K562 (cell line): ENCODE results near the gene TXLNA. TPM values are rescaled to one million over a fixed set of nuclear protein-coding genes. Genes with fewer than 3 reads are reported as not detected.

Experiments used
- BCOR ChIP-seq: fragments of 450-650 bp; IDR thresholded peaks from 2 replicates; pipeline ENCODE4 v1.6.1; 2016
- BDP1 ChIP-seq: IDR thresholded peaks from 3 replicates; pipeline ENCODE4 v1.6.1; 2011; ENCODE audit not compliant: insufficient read length, insufficient read depth
- FOXJ2 ChIP-seq: fragments of 200-800 bp; sonication (Bioruptor generic); IDR thresholded peaks from 2 replicates; pipeline ENCODE4 v1.6.1; 2016; ENCODE audit warnings: missing genetic modification characterization, missing compliant biosample characterization
- RBM14 ChIP-seq: fragments of 200-400 bp; formaldehyde crosslinking; IDR thresholded peaks from 2 replicates; pipeline ENCODE4 v1.6.1; 2018; ENCODE audit warnings: low read depth, mild to moderate bottlenecking, low read length, moderate library complexity, borderline replicate concordance; ENCODE audit not compliant: insufficient read depth
- SETDB1 ChIP-seq: IDR thresholded peaks from one replicate; pipeline ENCODE4 v1.6.1; 2012; ENCODE audit warnings: low read length, control low read depth, inconsistent platforms
- STAT6 ChIP-seq: sonication (generic); formaldehyde crosslinking; IDR thresholded peaks from 2 replicates; pipeline ENCODE4 v1.8.1; 2023; ENCODE audit warnings: mild to moderate bottlenecking, missing genetic modification reagents
- THAP12 ChIP-seq: fragments of 250-450 bp; sonication (Bioruptor Pico); IDR thresholded peaks from 2 replicates; pipeline ENCODE4 v1.9.0; 2021; ENCODE audit warnings: mild to moderate bottlenecking, inconsistent platforms
- ZNF140 ChIP-seq: fragments of 250-450 bp; sonication (Bioruptor Pico); IDR thresholded peaks from 2 replicates; pipeline ENCODE4 v1.8.0; 2021; ENCODE audit warnings: moderate library complexity, mild to moderate bottlenecking, inconsistent platforms
- ZNF263 ChIP-seq: sonication (generic); formaldehyde crosslinking; IDR thresholded peaks from 2 replicates; pipeline ENCODE4 v1.8.0; 2022; ENCODE audit warnings: mild to moderate bottlenecking, missing genetic modification reagents, borderline replicate concordance
- ZNF311 ChIP-seq: fragments of 250-450 bp; sonication (Bioruptor Pico); IDR thresholded peaks from 2 replicates; pipeline ENCODE4 v1.4.0; 2020; ENCODE audit warnings: mild to moderate bottlenecking, moderate library complexity
- ZNF586 ChIP-seq: fragments of 450-650 bp; formaldehyde crosslinking; conservative IDR thresholded peaks from 2 replicates; pipeline ENCODE4 v1.4.0; 2020; ENCODE audit warnings: mild to moderate bottlenecking, moderate library complexity
- polyA plus RNA-seq, 8 experiments: library from polyadenylated mRNA; depleted of rRNA in 4 of 8; stranded (reverse) in 5 of 8; unstranded in 3 of 8; fragments of >200 nt; fragmentation: Nextera tagmentation in 2 of 8; fragmentation: Illumina TruSeq in 1 of 8; extraction: Ambion mirVana in 2 of 8; extraction: Trizol in 1 of 8; gene quantifications; 2 replicates each; pipeline versions ENCODE4 v1.2.1 to v1.2.3, GENCODE V29; 2011 to 2014; ENCODE audit warnings: inconsistent platforms in 1 of 8, missing spikeins in 1 of 8
- total RNA-seq, 7 experiments: library from RNA; depleted of rRNA in 6 of 7; stranded (reverse); fragments of >200 nt in 6 of 7; fragmentation: Illumina TruSeq in 2 of 7; extraction: Trizol in 2 of 7; gene quantifications; 2 replicates each; pipeline versions ENCODE4 v1.2.1 to v1.2.3, GENCODE V29; 2011 to 2021; ENCODE audit warnings: low replicate concordance in 1 of 7
- TF ChIP-seq, protein P1 (sequence below): fragments of 450-650 bp; IDR thresholded peaks from 2 replicates; pipeline ENCODE4 v1.6.1; 2017; ENCODE audit warnings: antibody characterized with exemption

TXLNA gene
- total and polyA plus RNA-seq, 9 of the 15 experiments (the other 6 are each of a cell fraction or from before 2014, with no cell fraction given): 9.2 to 54.5 (median 39.3) TPM

DNA sequence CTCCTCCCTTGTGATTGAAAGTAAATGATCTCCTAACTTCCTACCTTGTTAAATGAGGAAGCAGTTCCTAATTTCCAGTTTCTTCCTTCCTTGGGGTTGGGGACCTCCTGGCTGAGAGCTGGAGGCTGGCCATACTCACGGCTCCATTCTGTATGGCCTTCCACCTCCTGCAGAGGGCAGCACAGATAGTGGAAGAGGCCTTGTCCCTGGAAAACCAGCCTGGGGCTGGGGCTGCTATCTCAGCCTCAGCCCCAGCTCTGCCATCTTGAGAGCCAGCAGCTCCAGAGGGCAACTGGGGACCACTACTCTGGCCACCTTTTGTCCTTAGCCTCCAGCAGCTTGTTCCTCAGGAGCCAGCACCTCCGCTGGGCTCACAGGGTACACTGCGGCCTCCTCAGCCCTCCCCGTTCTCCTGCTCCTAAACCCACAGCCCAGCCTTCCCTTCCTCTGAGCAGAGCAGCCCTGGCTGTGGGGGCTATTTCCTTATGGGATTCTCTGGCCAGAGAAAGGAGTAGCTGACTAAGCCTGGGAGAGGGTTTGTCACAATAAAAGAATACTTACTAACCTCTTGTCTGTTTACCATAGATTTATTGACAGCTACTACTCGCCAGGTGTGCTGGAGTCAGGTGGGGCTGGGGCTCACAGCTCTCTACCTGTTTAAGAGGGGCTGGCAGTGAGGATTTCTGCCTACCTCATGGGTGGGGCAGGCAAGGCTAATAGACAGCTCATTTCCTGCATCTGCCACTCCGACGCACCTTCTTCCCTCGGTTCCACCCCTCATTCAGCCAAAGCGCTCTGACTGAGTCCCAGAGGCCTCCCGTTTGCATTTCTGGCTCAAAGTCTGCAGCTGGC is 36.4 kb downstream of the TXLNA start (continued):
- TF ChIP-seq ZNF263 (CRISPR knock-in tag) (no peak), FOXJ2 (tag) (no peak), ZNF311 (CRISPR knock-in tag) (no peak), ZNF140 (CRISPR knock-in tag) (no peak), RBM14 (no peak), BCOR (no peak), SETDB1 (no peak), STAT6 (CRISPR knock-in tag) (no peak), ZNF586 (no peak), BDP1 (no peak), THAP12 (no peak)
- TF ChIP-seq, protein P1, sequence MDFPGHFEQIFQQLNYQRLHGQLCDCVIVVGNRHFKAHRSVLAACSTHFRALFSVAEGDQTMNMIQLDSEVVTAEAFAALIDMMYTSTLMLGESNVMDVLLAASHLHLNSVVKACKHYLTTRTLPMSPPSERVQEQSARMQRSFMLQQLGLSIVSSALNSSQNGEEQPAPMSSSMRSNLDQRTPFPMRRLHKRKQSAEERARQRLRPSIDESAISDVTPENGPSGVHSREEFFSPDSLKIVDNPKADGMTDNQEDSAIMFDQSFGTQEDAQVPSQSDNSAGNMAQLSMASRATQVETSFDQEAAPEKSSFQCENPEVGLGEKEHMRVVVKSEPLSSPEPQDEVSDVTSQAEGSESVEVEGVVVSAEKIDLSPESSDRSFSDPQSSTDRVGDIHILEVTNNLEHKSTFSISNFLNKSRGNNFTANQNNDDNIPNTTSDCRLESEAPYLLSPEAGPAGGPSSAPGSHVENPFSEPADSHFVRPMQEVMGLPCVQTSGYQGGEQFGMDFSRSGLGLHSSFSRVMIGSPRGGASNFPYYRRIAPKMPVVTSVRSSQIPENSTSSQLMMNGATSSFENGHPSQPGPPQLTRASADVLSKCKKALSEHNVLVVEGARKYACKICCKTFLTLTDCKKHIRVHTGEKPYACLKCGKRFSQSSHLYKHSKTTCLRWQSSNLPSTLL: no peak
